DMS153 treated with DMSO at 0.1 percent for 48 hours (cell line): ENCODE results near the gene FRY.
"Not testable (repeated sequence)": the region's sequence is repeated elsewhere in the genome, so short reads cannot be mapped to it uniquely, and the experiment has no call there.

Experiments
- DNase-seq: peaks from one replicate; lab custom pipeline; 2025; ENCODE audit not compliant: unreplicated experiment; lab: John Stamatoyannopoulos, UW

Gene FRY

GRCh38 chr13:32031025-32031814 is at the start of gene FRY:
TSS of gene FRY (plus strand) at chr13:32031774. CDS start at chr13:32031796, 22 bp downstream.
- peak; percentile 58 for DNase-seq

- DNase-seq: no peak
Observed at GRCh38 chr13:31982124-31982523, 49.5 kb upstream of the FRY start.

GRCh38 chr13:31982540-31982939 is 49.0 kb upstream of the FRY start:
- DNase-seq: peak; percentile 93

- DNase-seq: not testable (repeated sequence)
Observed at GRCh38 chr13:31983696-31984095, 47.9 kb upstream of the FRY start.

GRCh38 chr13:31984388-31984787 is 47.2 kb upstream of the FRY start:
- DNase-seq: not testable (repeated sequence)

GRCh38 chr13:31986676-31987470 is 44.7 kb upstream of the FRY start:
- no peak for DNase-seq

- DNase-seq: peak; percentile 62
Observed at GRCh38 chr13:31987535-31988170, 43.9 kb upstream of the FRY start.

- DNase-seq: not testable (repeated sequence)
Observed at GRCh38 chr13:31994367-31994766, 37.2 kb upstream of the FRY start.

GRCh38 chr13:31996601-31997000 is 35.0 kb upstream of the FRY start:
- no peak for DNase-seq

GRCh38 chr13:31997641-31998040 is 33.9 kb upstream of the FRY start:
- no peak for DNase-seq

- no peak for DNase-seq
Observed at GRCh38 chr13:31998131-31998530, 33.4 kb upstream of the FRY start.

- not testable (repeated sequence) for DNase-seq
Observed at GRCh38 chr13:32000754-32001153, 30.8 kb upstream of the FRY start.

GRCh38 chr13:32001154-32001768 is 30.3 kb upstream of the FRY start:
- no peak for DNase-seq

GRCh38 chr13:32001769-32002168 is 29.8 kb upstream of the FRY start:
- DNase-seq: no peak

GRCh38 chr13:32002873-32003272 is 28.7 kb upstream of the FRY start:
- no peak for DNase-seq

- no peak for DNase-seq
Observed at GRCh38 chr13:32007494-32007893, 24.1 kb upstream of the FRY start.

- no peak for DNase-seq
Observed at GRCh38 chr13:32008518-32009175, 22.9 kb upstream of the FRY start.

GRCh38 chr13:32009362-32009761 is 22.2 kb upstream of the FRY start:
- DNase-seq: no peak

- no peak for DNase-seq
Observed at GRCh38 chr13:32010136-32010535, 21.4 kb upstream of the FRY start.

GRCh38 chr13:32011971-32012370 is 19.6 kb upstream of the FRY start:
- DNase-seq: no peak

GRCh38 chr13:32013181-32013580 is 18.4 kb upstream of the FRY start:
- no peak for DNase-seq
